GM18520 (cell line): ENCODE data around the gene RBCK1.
"Not testable (repeated sequence)": the region's sequence is repeated elsewhere in the genome, so short reads cannot be mapped to it uniquely, and the experiment has no call there.

Experiments used
- ATAC-seq: cut with Tn5 transposase; IDR thresholded peaks from one replicate; pipeline ENCODE4 v1.9.1; 2021; ENCODE audit not compliant: unreplicated experiment

Gene RBCK1

GRCh38 chr20:434661-435419, 26.7 kb downstream of the RBCK1 start:
- ATAC-seq, result no peak

- ATAC-seq, result no peak
Measured at GRCh38 chr20:435558-435957, 27.5 kb downstream of the RBCK1 start.

DNA sequence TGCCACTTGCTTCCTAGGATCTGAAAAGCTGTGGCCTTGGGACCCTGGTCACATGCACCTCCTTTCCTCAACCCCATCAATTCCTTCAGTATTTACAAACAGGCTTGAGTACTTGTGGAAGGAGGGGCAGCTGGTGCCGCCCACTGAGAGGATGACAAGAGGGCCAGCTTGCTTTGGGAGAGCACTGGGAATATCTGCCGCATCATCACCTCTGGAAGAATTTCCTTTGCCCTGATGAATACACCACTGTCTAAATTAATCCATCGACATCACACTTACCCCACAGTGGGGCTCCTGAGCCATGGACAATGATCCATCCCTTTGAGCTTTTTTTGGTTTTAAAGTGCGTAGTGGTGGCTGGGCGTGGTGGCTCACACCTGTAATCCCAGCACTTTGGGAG, 28.4 kb downstream of the RBCK1 start:
- no peak for ATAC-seq

DNA sequence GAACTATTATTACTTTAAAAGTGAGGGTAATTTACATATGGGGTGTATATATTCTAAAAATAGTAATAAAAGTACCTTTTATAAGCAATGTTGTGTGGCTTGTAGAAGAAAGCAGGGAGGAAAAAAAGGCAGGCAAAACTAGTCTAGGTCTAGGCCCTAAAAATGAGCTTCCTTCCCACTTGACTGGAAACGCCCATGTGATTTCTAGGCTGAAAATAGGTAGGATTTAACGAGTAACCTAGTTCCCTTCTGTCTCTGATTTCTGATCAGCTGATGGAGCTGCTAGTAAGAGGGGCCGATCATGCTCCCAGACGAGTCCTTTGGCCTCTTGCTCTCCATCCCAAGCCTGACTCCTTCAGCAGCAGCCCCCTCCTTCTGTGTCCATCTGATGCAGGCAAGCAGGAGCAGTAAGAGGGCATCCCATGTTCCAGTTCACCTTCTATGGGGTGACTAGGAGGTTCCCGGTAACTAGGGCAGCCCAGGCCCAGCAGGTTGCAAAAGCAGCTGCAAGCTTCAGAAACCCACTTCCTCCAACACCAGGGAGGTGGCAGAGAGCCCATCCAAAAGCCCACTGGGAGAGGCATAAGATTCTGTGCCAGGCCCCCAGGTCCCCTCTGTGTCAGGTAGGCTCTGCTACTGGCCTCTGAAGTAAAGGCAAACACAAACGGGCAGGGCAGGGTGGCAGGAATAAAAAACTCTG, 29.8 kb downstream of the RBCK1 start:
- no peak for ATAC-seq

DNA sequence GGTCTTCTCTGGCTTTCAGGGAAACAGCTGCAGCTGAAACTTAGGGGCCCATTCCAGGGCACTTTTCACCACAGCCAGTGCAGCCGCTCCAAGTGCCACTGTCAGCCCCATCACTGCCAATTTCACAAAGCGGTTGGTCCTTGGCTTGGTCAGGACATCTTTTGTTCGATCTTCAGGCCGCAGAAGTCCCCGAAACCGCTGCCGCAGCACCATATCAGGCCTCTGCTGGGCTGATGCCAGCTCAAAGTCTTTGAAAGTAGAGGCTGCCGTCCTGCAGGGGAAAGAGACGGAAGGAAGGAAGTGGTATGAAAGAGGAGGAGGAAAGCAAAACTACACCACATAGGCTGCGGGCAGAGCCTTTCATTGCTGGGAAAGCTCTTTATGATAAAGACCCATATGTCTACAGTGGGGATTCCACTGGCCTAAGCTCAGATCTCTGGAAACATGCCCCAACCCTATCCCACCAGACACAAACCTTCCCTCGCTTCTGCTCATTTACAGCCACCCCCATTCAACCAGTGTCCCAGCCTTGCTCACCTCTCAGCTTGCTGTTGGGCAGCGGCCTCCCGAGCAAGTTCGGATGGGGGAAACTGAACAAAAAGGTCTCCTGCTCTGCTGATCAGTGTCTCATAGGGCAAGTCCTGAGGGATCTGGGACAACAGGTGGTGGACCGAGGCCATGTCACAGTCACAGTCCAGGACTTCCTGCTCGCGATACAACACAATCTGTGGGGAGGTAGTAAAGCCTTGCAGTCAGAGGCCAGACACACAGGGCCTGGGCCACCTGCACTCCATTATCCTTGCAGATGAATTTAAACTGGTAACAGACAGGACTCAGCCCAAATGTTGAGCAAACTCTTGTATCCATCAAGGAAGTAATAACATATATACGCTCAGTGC, 30.7 kb downstream of the RBCK1 start:
- ATAC-seq, result no peak

- no peak for ATAC-seq
Measured at GRCh38 chr20:440148-440547, 32.0 kb downstream of the RBCK1 start.

- no peak for ATAC-seq
Measured at GRCh38 chr20:440636-441035, 32.5 kb downstream of the RBCK1 start.

GRCh38 chr20:443223-443775, 35.2 kb downstream of the RBCK1 start:
- ATAC-seq, result no peak

GRCh38 chr20:444117-444516, 36.0 kb downstream of the RBCK1 start:
- ATAC-seq, result no peak

DNA sequence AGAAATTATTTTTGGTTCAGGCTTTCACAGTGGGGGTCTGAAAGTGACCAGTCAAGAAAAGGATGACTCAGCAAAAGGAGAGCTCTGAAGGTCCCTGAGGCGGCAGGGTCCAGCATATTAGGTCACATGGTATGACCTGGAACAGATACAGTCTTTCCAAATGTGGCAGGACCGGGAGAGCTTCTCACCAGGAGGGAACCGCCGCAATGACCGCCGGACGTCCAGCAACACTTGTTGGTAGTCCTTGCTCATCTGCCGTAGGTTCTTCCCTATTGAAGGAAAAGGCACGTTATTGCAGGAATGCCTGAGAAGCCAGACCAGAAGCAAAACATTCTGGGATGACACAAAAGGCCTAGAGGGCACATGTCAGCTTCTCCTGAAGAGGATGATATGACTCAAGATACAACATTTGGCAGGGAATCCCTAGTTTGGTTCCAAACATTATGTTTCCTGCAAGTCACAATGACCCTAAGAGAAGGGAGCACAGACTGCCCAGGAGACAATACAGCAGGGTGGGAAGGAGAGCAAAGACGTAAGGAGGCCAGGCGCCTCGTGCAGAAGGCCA, 36.8 kb downstream of the RBCK1 start:
- no peak for ATAC-seq

DNA sequence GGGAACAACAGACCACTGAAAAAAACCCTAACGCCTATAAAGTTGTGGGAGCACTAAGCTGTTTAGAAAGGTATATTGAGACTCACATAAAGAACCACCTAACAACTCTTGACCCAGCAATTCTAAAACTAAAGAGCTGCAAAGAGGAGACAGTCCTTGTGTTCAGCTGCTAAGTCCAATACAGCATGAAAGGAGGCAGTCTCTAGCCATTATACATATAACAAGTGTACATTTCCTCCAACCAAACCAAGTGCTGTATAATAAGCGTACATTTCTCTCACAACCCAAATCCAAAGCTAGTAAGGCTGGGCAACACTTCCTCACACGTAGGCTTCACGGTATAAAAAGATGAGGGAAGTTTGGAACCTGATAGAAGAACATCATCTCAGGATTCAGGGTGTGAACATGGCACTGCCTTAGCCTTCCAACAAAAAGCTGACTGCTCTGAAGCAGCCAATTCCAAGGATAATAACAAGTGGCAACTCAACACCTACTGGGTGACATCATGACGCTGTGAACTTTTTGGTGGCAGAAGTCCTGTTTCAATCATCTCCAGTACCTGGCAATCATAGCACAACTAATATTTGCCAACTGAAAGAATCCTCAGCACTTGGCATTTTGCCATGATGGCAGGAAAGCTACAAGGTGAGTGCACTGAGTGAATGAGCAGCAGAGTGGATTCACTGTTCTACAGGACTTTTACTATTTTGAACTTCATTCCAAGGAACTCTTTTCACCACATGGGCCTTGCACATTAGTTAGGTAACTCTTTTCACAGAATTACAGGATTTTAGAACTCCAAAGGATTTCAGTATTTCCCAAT, 37.6 kb downstream of the RBCK1 start:
- no peak for ATAC-seq

- not testable (repeated sequence) for ATAC-seq
Measured at GRCh38 chr20:452021-452420, 43.9 kb downstream of the RBCK1 start.

- ATAC-seq, result no peak
Measured at GRCh38 chr20:454951-455350, 46.9 kb downstream of the RBCK1 start.

- ATAC-seq, result no peak
Measured at GRCh38 chr20:458776-459175, 50.7 kb downstream of the RBCK1 start.

DNA sequence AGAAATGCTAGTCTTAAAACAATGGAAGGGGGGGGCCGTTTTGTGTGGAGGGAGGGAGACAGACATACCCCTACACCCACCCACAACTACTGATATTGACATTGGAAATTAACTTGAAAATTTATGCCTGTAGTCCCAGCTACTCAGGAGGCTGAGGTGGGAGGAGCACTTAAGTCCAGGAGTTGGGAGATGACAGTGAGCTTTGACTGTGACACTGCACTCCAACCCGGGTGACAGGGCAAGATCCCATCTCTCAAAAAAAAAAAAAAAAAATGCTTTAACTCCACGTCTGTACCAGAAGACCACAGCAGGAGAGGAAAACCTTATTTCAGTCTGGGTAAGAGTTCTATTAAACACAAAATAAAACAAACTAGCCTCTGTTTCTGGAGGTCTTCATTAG, 52.1 kb downstream of the RBCK1 start:
- ATAC-seq, result no peak

DNA sequence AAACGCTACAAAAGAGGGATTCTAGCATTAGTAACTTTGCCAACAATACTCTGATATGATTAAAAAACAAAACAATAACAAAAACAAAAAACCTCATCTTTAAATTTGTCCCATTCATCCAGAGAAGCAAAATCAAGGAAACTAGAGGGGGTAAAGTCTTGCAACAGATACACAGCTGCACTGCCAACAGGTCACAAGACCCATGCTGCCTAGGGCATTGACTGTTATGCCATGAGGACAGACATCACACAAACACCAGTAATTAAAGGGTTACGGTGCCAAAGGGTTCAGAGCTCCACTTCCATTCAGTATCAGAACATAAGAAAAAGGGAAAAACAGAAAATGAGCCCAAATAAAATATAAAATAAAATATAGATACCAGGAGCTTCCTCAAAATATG, 52.6 kb downstream of the RBCK1 start:
- ATAC-seq, result no peak

- peak; percentile 11 for ATAC-seq
Measured at GRCh38 chr20:461254-462198, 53.4 kb downstream of the RBCK1 start.

DNA sequence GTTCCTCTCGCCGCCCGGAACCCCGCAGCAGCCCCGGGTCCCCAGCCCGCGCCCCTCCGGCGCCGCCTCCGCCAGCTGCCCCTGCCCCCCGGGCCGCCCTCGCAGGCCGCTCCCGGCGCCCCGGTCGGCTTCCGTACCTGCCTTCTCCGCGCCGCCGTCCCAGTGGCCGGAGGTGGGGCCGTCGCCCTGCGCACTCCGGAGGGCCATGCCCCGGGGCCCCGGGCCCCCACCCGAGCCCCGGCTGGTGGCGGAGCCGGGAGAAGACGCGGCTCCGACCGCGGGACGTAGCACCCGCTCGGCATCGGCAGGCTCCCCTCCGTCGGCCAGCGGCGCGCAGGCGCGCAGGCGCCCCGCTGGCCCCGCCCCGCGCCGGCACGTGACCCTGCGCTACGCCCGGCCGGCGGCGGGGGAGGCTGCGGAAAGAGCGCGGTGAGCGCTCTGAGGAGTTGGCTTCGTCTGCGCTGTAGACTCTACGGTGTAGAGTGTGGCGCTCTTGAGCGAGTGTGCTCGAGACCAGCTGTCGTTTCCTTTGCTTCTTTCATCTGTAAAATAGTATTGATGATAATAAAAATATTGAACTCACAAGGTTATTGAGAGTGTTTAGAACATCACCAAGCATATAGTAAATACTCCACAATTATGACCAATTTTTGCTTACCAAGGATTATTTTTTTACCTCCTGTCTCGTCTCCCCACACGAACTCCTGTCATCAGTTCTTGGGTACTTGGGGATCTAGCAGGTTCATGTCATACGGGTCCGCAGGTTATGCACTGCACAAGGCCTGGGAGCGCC, 54.3 kb downstream of the RBCK1 start, which contains the start of gene TBC1D20:
Gene TBC1D20 (minus strand): TSS at position 335 of the 793 bp plus-strand sequence. CDS start 128 bp downstream, at position 207.
- ATAC-seq, result peak; percentile 89
